ENCODE data around the gene NTN1.

The NTN1 gene

GRCh38 chr17:9132944-9133610, 111.8 kb downstream of the NTN1 start:
- Histone ChIP-seq H3K4me1 (no peaks in the 10 kb centered on the region), H3K9me3 (no peaks in the 10 kb centered on the region), H3K4me3 (ENCODE audit: low read depth, low read length) (no peak overlapping the region), H3K36me3 (no peaks in the 10 kb centered on the region), H3K27me3 (no peaks in the 10 kb centered on the region)
- no peak for TF ChIP-seq CTCF (IDR thresholded peaks at IDR 0.05; ENCODE audit: low read depth, low read length)
- DNase-seq: no peak

- no peaks in the 10 kb centered on the region for H3K4me1 ChIP-seq
- H3K4me3 ChIP-seq (ENCODE audit: low read depth, low read length): no peak overlapping the region
- DNase-seq: no peak
- no peaks in the 10 kb centered on the region for H3K27me3 ChIP-seq
- H3K36me3 ChIP-seq: no peaks in the 10 kb centered on the region
- no peaks in the 10 kb centered on the region for H3K9me3 ChIP-seq
- TF ChIP-seq CTCF (IDR thresholded peaks at IDR 0.05; ENCODE audit: low read depth, low read length): no peak
These were observed 116.9 kb downstream of the NTN1 start for GRCh38 chr17:9138161-9138717.

- TF ChIP-seq CTCF (IDR thresholded peaks at IDR 0.05; ENCODE audit: low read depth, low read length): no peak
- Histone ChIP-seq H3K27me3 (no peaks in the 10 kb centered on the region), H3K4me1 (no peaks in the 10 kb centered on the region), H3K4me3 (ENCODE audit: low read depth, low read length) (no peak overlapping the region), H3K36me3 (no peaks in the 10 kb centered on the region), H3K9me3 (no peaks in the 10 kb centered on the region)
- no peak for DNase-seq
These were observed 118.4 kb downstream of the NTN1 start for GRCh38 chr17:9139695-9140094.

- H3K4me1 ChIP-seq: no peaks in the 10 kb centered on the region
- H3K4me3 ChIP-seq (ENCODE audit: low read depth, low read length): no peak overlapping the region
- TF ChIP-seq CTCF (IDR thresholded peaks at IDR 0.05; ENCODE audit: low read depth, low read length): no peak
- no peaks in the 10 kb centered on the region for H3K27me3 ChIP-seq
- H3K36me3 ChIP-seq: no peaks in the 10 kb centered on the region
- no peaks in the 10 kb centered on the region for H3K9me3 ChIP-seq
- DNase-seq: no peak
These were observed 119.5 kb downstream of the NTN1 start for GRCh38 chr17:9140550-9141424.

GRCh38 chr17:9141425-9141753, 120.1 kb downstream of the NTN1 start:
- TF ChIP-seq CTCF (IDR thresholded peaks at IDR 0.05; ENCODE audit: low read depth, low read length): no peak
- DNase-seq: no peak
- H3K9me3 ChIP-seq: no peaks in the 10 kb centered on the region
- H3K27me3 ChIP-seq: no peaks in the 10 kb centered on the region
- no peaks in the 10 kb centered on the region for H3K4me1 ChIP-seq
- no peak overlapping the region for H3K4me3 ChIP-seq (ENCODE audit: low read depth, low read length)
- H3K36me3 ChIP-seq: no peaks in the 10 kb centered on the region

All from BE2C (cell line).